NCI-H2171 treated with DMSO at 0.1 percent for 48 hours (cell line): ENCODE results near the gene VOPP1.
A peak's percentile ranks its signal among the peaks of the same experiment; 100 is the strongest.

Experiments used
- DNase-seq: peaks from one replicate; lab custom pipeline; 2025; lab: John Stamatoyannopoulos, UW

The VOPP1 gene

GRCh38 chr7:55468495-55468894 is 103.8 kb downstream of the VOPP1 start:
- DNase-seq: no peak

GRCh38 chr7:55467047-55467593 is 105.2 kb downstream of the VOPP1 start:
- DNase-seq: no peak

GRCh38 chr7:55465691-55466090 is 106.6 kb downstream of the VOPP1 start:
- DNase-seq: no peak

- no peak for DNase-seq
Measured at GRCh38 chr7:55464422-55464821, 107.9 kb downstream of the VOPP1 start.

GRCh38 chr7:55463686-55464262 is 108.5 kb downstream of the VOPP1 start:
- DNase-seq: no peak

- no peak for DNase-seq
Measured at GRCh38 chr7:55458351-55458750, 114.0 kb downstream of the VOPP1 start.

GRCh38 chr7:55457801-55458200 is 114.5 kb downstream of the VOPP1 start:
- no peak for DNase-seq

GRCh38 chr7:55452971-55453370 is 119.3 kb downstream of the VOPP1 start:
- DNase-seq: no peak

GRCh38 chr7:55449992-55450535 is 122.2 kb downstream of the VOPP1 start:
- DNase-seq: no peak

GRCh38 chr7:55449205-55449991 is 122.9 kb downstream of the VOPP1 start:
- DNase-seq: no peak

GRCh38 chr7:55448526-55448925 is 123.8 kb downstream of the VOPP1 start:
- no peak for DNase-seq

- DNase-seq: no peak
Measured at GRCh38 chr7:55444786-55445185, 127.5 kb downstream of the VOPP1 start.

GRCh38 chr7:55441774-55442522 is 130.4 kb downstream of the VOPP1 start:
- no peak for DNase-seq

- DNase-seq: no peak
Measured at GRCh38 chr7:55441002-55441401, 131.3 kb downstream of the VOPP1 start.

GRCh38 chr7:55440040-55440690 is 132.1 kb downstream of the VOPP1 start:
- no peak for DNase-seq

- DNase-seq: peak; percentile 15
Measured at GRCh38 chr7:55439627-55440026, 132.7 kb downstream of the VOPP1 start.

GRCh38 chr7:55438757-55439525 is 133.4 kb downstream of the VOPP1 start:
- DNase-seq: peak; percentile 29

GRCh38 chr7:55438085-55438756 is 134.1 kb downstream of the VOPP1 start:
- no peak for DNase-seq

GRCh38 chr7:55437375-55437774 is 134.9 kb downstream of the VOPP1 start:
- no peak for DNase-seq

GRCh38 chr7:55436457-55436856 is 135.8 kb downstream of the VOPP1 start:
- no peak for DNase-seq

- DNase-seq: no peak
Measured at GRCh38 chr7:55435466-55435865, 136.8 kb downstream of the VOPP1 start.
